Tibial artery (tissue), 4 donors: ENCODE results near the gene CDC6.

Experiments used
- DNase-seq, 2 donors: peaks; one replicate each; pipeline ENCODE4 v3.0.0-alpha.2; 2019
- H3K27ac ChIP-seq, 2 donors: fragments of 200-600 bp; sonication (generic) in 1 of 2; 1 replicate in 1 of 2; 2 replicates in 1 of 2; pipeline ENCODE4 v1.5.1; 2018 to 2019; ENCODE audit warnings: mild to moderate bottlenecking in 1 of 2
- H3K27me3 ChIP-seq, 2 donors: fragments of 200-600 bp; sonication (generic) in 1 of 2; one replicate each; pipeline versions ENCODE4 v1.5.1 to v1.6.0; 2016 to 2019
- H3K36me3 ChIP-seq, 3 donors: fragments of 200-600 bp; sonication (generic) in 2 of 3; one replicate each; pipeline ENCODE4 v1.5.1; 2016 to 2019; ENCODE audit warnings: mild to moderate bottlenecking in 2 of 3
- H3K4me1 ChIP-seq, 4 donors: fragments of 200-600 bp; sonication (generic) in 2 of 4; 1 replicate in 3 of 4; 2 replicates in 1 of 4; pipeline ENCODE4 v1.5.1; 2016 to 2019
- H3K4me3 ChIP-seq, 2 donors: fragments of 200-600 bp; sonication (generic) in 1 of 2; 1 replicate in 1 of 2; 2 replicates in 1 of 2; pipeline ENCODE4 v1.5.1; 2018 to 2019; ENCODE audit warnings: mild to moderate bottlenecking in 2 of 2
- H3K9me3 ChIP-seq, 3 donors: fragments of 200-600 bp; sonication (generic) in 1 of 3; one replicate each; pipeline ENCODE4 v1.5.1; 2016 to 2019
- intact Hi-C: fragments of 100-400 bp; cut with DNase I; formaldehyde crosslinking; loops from one replicate; pipeline ENCODE4 v1.15.0; 2023; ENCODE audit warnings: low total_unique reads
- TF ChIP-seq, protein P1 (sequence below), 2 experiments: fragments of 200-600 bp in 1 of 2; fragments of 450-650 bp in 1 of 2; IDR thresholded peaks; one replicate each; pipeline ENCODE4 v1.5.1; 2017 to 2019; ENCODE audit warnings: antibody characterized with exemption in 2 of 2, mild to moderate bottlenecking in 1 of 2, moderate library complexity in 1 of 2

The CDC6 gene

DNA sequence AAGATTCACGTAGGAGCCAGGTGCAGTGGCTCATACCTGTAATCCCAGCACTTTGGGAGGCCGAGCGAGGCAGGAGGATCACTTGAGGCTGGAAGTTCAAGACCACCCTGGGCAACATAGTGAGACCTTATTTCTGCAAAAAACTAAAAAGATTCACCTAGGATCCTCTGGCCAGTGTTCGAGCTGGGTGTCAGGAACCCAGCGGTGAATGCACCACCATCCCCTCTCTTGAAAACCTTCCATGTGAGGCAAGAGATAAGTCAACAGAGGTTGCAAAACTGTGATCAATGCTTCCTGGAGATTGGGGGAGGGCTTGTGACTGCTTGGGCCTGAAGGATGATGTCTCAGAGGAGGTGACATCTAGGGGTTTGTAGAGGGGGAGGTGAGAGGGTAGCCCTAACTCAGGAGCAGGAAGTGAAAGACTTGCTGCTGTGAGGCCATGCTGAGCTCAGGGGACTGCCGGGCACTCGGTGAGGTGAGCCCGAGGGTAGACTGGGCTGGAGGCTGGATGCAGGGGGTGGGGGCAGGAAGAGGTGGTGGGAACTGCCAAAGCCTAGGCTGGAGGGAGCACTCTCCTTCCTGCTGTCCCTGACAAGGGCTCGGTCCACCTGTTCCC is 65.2 kb downstream of the CDC6 start:
- peaks cover 0 to 88% (median 77%) of the 10 kb centered on the region in 3 donors for H3K36me3 ChIP-seq
- no peak overlapping the region for H3K27ac ChIP-seq
- H3K4me1 ChIP-seq, result peaks cover 0 to 35% (median 27%) of the 10 kb centered on the region in 4 donors
- DNase-seq, result peak in 1 of 2 donors; percentile 33
- no peaks in the 10 kb centered on the region for H3K9me3 ChIP-seq
- TF ChIP-seq, protein P1, sequence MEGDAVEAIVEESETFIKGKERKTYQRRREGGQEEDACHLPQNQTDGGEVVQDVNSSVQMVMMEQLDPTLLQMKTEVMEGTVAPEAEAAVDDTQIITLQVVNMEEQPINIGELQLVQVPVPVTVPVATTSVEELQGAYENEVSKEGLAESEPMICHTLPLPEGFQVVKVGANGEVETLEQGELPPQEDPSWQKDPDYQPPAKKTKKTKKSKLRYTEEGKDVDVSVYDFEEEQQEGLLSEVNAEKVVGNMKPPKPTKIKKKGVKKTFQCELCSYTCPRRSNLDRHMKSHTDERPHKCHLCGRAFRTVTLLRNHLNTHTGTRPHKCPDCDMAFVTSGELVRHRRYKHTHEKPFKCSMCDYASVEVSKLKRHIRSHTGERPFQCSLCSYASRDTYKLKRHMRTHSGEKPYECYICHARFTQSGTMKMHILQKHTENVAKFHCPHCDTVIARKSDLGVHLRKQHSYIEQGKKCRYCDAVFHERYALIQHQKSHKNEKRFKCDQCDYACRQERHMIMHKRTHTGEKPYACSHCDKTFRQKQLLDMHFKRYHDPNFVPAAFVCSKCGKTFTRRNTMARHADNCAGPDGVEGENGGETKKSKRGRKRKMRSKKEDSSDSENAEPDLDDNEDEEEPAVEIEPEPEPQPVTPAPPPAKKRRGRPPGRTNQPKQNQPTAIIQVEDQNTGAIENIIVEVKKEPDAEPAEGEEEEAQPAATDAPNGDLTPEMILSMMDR (IDR thresholded peaks at IDR 0.05), result no peak
- intact Hi-C loops, result loop anchor here (10.0 kb wide), 1 partner anchor 182 kb away; no protein-coding TSS in a partner anchor
- no peak overlapping the region for H3K4me3 ChIP-seq
- no peaks in the 10 kb centered on the region for H3K27me3 ChIP-seq
